ENCODE measurements around the gene HIP1.

The HIP1 gene

GRCh38 chr7:75679060-75679459 is 59.7 kb downstream of the HIP1 start:
- TF ChIP-seq, protein P1, sequence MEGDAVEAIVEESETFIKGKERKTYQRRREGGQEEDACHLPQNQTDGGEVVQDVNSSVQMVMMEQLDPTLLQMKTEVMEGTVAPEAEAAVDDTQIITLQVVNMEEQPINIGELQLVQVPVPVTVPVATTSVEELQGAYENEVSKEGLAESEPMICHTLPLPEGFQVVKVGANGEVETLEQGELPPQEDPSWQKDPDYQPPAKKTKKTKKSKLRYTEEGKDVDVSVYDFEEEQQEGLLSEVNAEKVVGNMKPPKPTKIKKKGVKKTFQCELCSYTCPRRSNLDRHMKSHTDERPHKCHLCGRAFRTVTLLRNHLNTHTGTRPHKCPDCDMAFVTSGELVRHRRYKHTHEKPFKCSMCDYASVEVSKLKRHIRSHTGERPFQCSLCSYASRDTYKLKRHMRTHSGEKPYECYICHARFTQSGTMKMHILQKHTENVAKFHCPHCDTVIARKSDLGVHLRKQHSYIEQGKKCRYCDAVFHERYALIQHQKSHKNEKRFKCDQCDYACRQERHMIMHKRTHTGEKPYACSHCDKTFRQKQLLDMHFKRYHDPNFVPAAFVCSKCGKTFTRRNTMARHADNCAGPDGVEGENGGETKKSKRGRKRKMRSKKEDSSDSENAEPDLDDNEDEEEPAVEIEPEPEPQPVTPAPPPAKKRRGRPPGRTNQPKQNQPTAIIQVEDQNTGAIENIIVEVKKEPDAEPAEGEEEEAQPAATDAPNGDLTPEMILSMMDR (IDR thresholded peaks at IDR 0.05; ENCODE audit: low read length, missing control alignments) = no peak
- no peak for DNase-seq (ENCODE audit: low read depth)
- H3K4me3 ChIP-seq (replicated peaks; ENCODE audit: low read depth, low read length) = no peak overlapping the region

- TF ChIP-seq, protein P1 (IDR thresholded peaks at IDR 0.05; ENCODE audit: low read length, missing control alignments) = no peak
- no peak overlapping the region for H3K4me3 ChIP-seq (replicated peaks; ENCODE audit: low read depth, low read length)
- no peak for DNase-seq (ENCODE audit: low read depth)
Observed at GRCh38 chr7:75669579-75669978, 69.2 kb downstream of the HIP1 start.

DNA sequence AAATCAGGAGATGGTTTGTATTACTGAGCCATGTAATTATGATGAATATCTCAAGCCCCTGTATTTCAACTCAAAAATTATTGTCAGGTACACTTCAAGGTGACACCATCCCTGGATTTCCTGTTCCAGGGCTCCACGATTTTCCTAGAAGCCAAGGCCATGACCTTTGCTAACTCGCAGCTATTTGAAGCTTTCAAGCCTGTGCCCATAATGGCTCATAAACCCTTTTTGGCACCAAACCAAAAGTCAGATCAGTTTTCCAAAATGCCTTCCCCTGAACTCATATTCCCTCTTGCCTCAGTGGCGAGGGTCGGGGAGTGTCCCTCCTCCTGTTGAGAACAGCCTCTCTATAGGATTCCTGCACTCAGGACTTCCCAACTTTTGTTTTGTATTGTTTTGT is 70.8 kb downstream of the HIP1 start:
- DNase-seq (ENCODE audit: low read depth) = no peak
- TF ChIP-seq, protein P1 (IDR thresholded peaks at IDR 0.05; ENCODE audit: low read length, missing control alignments) = no peak
- no peak overlapping the region for H3K4me3 ChIP-seq (replicated peaks; ENCODE audit: low read depth, low read length)

GRCh38 chr7:75663302-75663907 is 75.3 kb downstream of the HIP1 start:
- DNase-seq (ENCODE audit: low read depth) = no peak

DNA sequence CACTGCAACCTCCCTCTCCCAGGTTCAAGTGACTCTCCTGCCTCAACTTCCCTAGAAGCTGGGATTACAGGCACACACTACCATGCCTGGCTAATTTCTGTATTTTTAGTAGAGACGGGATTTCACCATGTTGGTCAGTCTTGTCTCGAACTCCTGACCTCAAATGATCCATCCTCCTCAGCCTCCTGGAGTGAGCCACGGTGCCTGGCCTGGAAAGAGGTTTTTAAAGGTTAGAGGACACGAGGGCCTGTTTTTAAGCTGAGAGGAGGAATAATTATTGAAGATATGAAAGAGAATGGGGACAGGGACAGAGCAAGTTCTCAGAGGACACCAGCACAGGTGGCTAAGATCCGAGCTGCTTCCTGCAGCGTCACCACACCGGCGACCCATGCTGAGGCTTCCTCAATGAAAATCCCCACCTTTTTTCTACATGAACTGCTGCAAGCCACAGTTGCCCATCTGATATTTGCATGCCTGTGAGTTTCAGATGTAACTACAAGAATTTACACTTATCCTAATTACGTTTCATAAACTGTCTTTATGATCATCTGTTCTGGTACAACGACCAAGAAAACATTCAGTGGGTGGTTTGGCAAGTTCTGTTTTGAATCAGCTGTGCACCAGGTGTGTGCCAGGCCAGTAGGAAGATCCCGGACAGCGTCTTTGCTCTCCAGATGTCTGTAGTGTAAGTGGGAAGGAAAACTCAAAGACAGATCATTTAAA is 76.0 kb downstream of the HIP1 start:
- H3K4me3 ChIP-seq (replicated peaks; ENCODE audit: low read depth, low read length) = no peak overlapping the region
- TF ChIP-seq, protein P1 (IDR thresholded peaks at IDR 0.05; ENCODE audit: low read length, missing control alignments) = no peak
- DNase-seq (ENCODE audit: low read depth) = no peak

More at GRCh38 chr7:75663302-75663907, 75.3 kb downstream of the HIP1 start:
- TF ChIP-seq, protein P1 (IDR thresholded peaks at IDR 0.05; ENCODE audit: low read length, missing control alignments) = no peak
- no peak overlapping the region for H3K4me3 ChIP-seq (replicated peaks; ENCODE audit: low read depth, low read length)

DNA sequence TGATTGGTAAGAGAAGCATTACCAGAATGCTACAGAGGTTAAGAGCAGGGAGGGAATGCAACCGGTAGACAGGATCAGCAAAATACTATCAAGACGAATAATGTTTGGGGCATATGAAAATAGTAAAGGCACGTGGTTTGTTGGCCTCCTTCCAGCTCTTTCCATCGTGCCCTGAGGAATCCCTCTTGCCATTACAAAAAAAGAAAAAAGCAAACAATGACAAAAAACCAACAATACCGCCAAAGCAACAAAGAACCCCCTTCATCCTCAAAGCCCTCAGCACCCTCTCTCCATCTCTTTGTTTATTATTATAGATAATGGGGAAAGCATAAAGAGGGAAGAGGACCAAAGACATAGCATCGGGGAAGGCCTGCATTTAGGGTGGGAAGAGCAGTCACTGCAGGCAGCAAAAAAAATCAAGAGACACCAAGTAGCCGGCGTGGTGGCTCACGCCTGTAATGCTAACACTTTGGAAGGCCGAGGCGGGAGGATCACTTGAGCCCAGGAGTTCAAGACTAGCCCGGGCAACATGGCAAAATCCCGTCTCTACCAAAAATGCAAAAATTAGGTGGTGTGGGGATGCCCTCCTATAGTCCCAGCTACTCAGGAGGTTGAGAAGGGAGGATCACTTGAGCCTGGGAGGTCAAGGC is 78.0 kb downstream of the HIP1 start:
- TF ChIP-seq, protein P1 (IDR thresholded peaks at IDR 0.05; ENCODE audit: low read length, missing control alignments) = no peak
- H3K4me3 ChIP-seq (replicated peaks; ENCODE audit: low read depth, low read length) = no peak overlapping the region
- no peak for DNase-seq (ENCODE audit: low read depth)

Data from fibroblast of pulmonary artery (primary cell).